Left lung (tissue), 10 donors: ENCODE data around the gene CUEDC1. TPM values are rescaled to one million over a fixed set of nuclear protein-coding genes. Genes with fewer than 3 reads are reported as not detected.

Experiments
- ATAC-seq: fragments of 200-7000 bp; cut with Tn5 transposase; one replicate; pipeline ENCODE4 v1.9.1; 2020; ENCODE audit warnings: moderate library complexity
- DNase-seq, 4 donors: peaks; one replicate each; pipeline ENCODE4 v3.0.0-alpha.2; 2013 to 2020
- H3K27ac ChIP-seq, 2 donors: fragments of 200-600 bp; sonication (generic) in 1 of 2; one replicate each; pipeline versions ENCODE4 v1.5.0 to v1.8.0; 2020 to 2021
- H3K27me3 ChIP-seq, 2 donors: fragments of 200-600 bp; sonication (generic) in 1 of 2; one replicate each; pipeline versions ENCODE4 v1.5.0 to v1.8.0; 2020 to 2021
- H3K36me3 ChIP-seq, 2 donors: fragments of 200-600 bp; sonication (generic) in 1 of 2; one replicate each; pipeline versions ENCODE4 v1.5.0 to v1.8.0; 2020 to 2021
- H3K4me1 ChIP-seq, 2 donors: fragments of 200-600 bp; one replicate each; pipeline ENCODE4 v1.8.0; 2021
- H3K4me3 ChIP-seq, 2 donors: fragments of 200-600 bp; sonication (generic) in 1 of 2; one replicate each; pipeline versions ENCODE4 v1.5.0 to v1.8.0; 2020 to 2021; ENCODE audit warnings: mild to moderate bottlenecking in 1 of 2
- H3K9me3 ChIP-seq, 2 donors: fragments of 200-600 bp; sonication (generic) in 1 of 2; one replicate each; pipeline versions ENCODE4 v1.5.0 to v1.8.0; 2020 to 2021
- CTCF ChIP-seq, 2 donors: fragments of 200-600 bp; sonication (generic) in 1 of 2; IDR thresholded peaks; one replicate each; pipeline versions ENCODE4 v1.5.0 to v1.8.0; 2021; ENCODE audit warnings: antibody characterized with exemption in 2 of 2
- intact Hi-C, 2 donors: fragments of 100-400 bp; cut with DNase I; formaldehyde crosslinking; loops; one replicate each; pipeline versions ENCODE4 v1.11.2 to v1.14.2; 2022
- polyA plus RNA-seq, 6 donors: library from polyadenylated mRNA; unstranded; fragments of 120-200 nt; gene quantifications; one replicate each; pipeline ENCODE4 v1.2.1, GENCODE V29; 2013; ENCODE audit not compliant: insufficient read length in 6 of 6
- total RNA-seq, 2 donors: library from RNA; stranded (reverse); fragmentation: NEBNext Ultra II Directional; extraction: Animal tissue kit (Norgen Biotek cat#: 25700); gene quantifications; one replicate each; pipeline ENCODE4 v1.2.1, GENCODE V29; 2021
- donor health status: DM: no; HTN: yes; CAD: no.
- donor health status: DM: no; HTN: no; CAD: no.

Gene CUEDC1
- total and polyA plus RNA-seq, 8 donors = 38.2 to 47.7 (median 42.6) TPM

GRCh38 chr17:57834146-57834741, 121.0 kb downstream of the CUEDC1 start:
- Histone ChIP-seq H3K36me3 (peaks cover 0 to 25% of the 10 kb centered on the region in 2 donors), H3K9me3 (no peaks in the 10 kb centered on the region), H3K27me3 (no peaks in the 10 kb centered on the region), H3K4me3 (no peak overlapping the region), H3K27ac (no peak overlapping the region), H3K4me1 (peaks cover 5 to 15% of the 10 kb centered on the region in 2 donors)
- intact Hi-C loops = no loop called here
- ATAC-seq = peak; percentile 24
- no peak for TF ChIP-seq CTCF (IDR thresholded peaks at IDR 0.05)
- DNase-seq = no peak

GRCh38 chr17:57833179-57833939, 121.9 kb downstream of the CUEDC1 start:
- peaks cover 5 to 15% of the 10 kb centered on the region in 2 donors for H3K4me1 ChIP-seq
- DNase-seq = peak in 3 of 4 donors; percentile 52 to 83 (median 80)
- ATAC-seq = peak; percentile 90
- H3K27me3 ChIP-seq = no peaks in the 10 kb centered on the region
- H3K36me3 ChIP-seq = peaks cover 0 to 16% of the 10 kb centered on the region in 2 donors
- H3K9me3 ChIP-seq = no peaks in the 10 kb centered on the region
- TF ChIP-seq CTCF (IDR thresholded peaks at IDR 0.05) = peak; percentile 76 to 94
- peak overlapping the region in 1 of 2 donors; percentile 34 for H3K4me3 ChIP-seq
- peak overlapping the region in 1 of 2 donors; percentile 58 for H3K27ac ChIP-seq
- intact Hi-C loops = no loop called here

GRCh38 chr17:57832314-57833178, 122.7 kb downstream of the CUEDC1 start:
- no peak for DNase-seq
- Histone ChIP-seq H3K4me3 (peak overlapping the region in 1 of 2 donors; percentile 34), H3K4me1 (peaks cover 5 to 15% of the 10 kb centered on the region in 2 donors), H3K27ac (peak overlapping the region in 1 of 2 donors; percentile 58), H3K27me3 (no peaks in the 10 kb centered on the region), H3K9me3 (no peaks in the 10 kb centered on the region), H3K36me3 (peaks cover 0 to 10% of the 10 kb centered on the region in 2 donors)
- peak; percentile 38 for ATAC-seq
- no peak for TF ChIP-seq CTCF (IDR thresholded peaks at IDR 0.05)
- intact Hi-C loops = no loop called here

GRCh38 chr17:57830880-57831279, 124.3 kb downstream of the CUEDC1 start:
- TF ChIP-seq CTCF (IDR thresholded peaks at IDR 0.05) = no peak
- intact Hi-C loops = no loop called here
- ATAC-seq (no peak), DNase-seq (no peak)
- Histone ChIP-seq H3K27ac (no peak overlapping the region), H3K9me3 (no peaks in the 10 kb centered on the region), H3K4me1 (peaks cover 5 to 15% of the 10 kb centered on the region in 2 donors), H3K27me3 (no peaks in the 10 kb centered on the region), H3K4me3 (no peak overlapping the region), H3K36me3 (no peaks in the 10 kb centered on the region)
